ENCODE results near the gene FMN1. TPM values are rescaled to one million over a fixed set of nuclear protein-coding genes. Genes with fewer than 3 reads are reported as not detected.

Gene FMN1
- total and polyA plus RNA-seq, 2 of the 8 experiments (the other 6 are each of a cell fraction or from before 2014, with no cell fraction given) = 0.27 to 3.7 TPM

DNA sequence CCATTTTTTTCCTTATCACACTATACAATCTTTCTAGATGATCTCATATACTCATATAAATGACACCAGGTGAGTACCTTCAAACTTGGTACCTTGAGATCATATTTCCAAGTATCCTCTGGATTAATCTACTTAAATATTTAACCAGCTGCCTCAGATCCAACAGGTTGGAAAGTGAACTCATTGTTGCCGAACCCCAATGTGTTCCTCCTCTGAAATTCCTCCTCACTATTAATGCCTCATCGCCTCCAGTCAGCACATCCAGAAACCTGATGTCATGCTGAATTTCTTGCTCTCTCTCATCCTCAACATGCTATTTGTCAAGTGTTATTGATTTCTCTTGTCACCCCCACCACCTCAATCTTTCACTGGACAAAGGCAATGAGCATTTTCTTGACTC lies 221.8 kb downstream of the FMN1 start (continued):
- TF ChIP-seq RFX5 (IDR thresholded peaks at IDR 0.05; ENCODE audit: borderline replicate concordance, low read depth, low read length) = no peak
